K562 (cell line): ENCODE measurements around the gene MAPKAPK3. TPM values are rescaled to one million over a fixed set of nuclear protein-coding genes. Genes with fewer than 3 reads are reported as not detected.

Experiments
- NCOA2 ChIP-seq, 2 experiments: fragments of 450-650 bp; IDR thresholded peaks; 2 replicates each; pipeline ENCODE4 v1.6.1; 2018; ENCODE audit warnings: mild to moderate bottlenecking in 2 of 2, moderate library complexity in 1 of 2; ENCODE audit not compliant: partially characterized antibody in 2 of 2
- SNRNP70 ChIP-seq: fragments of 200-400 bp; formaldehyde crosslinking; optimal IDR thresholded peaks from 2 replicates; pipeline ENCODE3; 2017; ENCODE audit warnings: low read depth, low read length
- SOX6 ChIP-seq: fragments of 450-650 bp; IDR thresholded peaks from 2 replicates; pipeline ENCODE4 v1.6.1; 2014; ENCODE audit warnings: mild to moderate bottlenecking
- SP1 ChIP-seq: sonication (generic); formaldehyde crosslinking; IDR thresholded peaks from 2 replicates; pipeline ENCODE4 v1.8.1; 2022; ENCODE audit warnings: mild to moderate bottlenecking, missing genetic modification reagents
- ZNF324 ChIP-seq: fragments of 250-450 bp; sonication (Bioruptor Pico); IDR thresholded peaks from 2 replicates; pipeline ENCODE4 v1.4.0; 2020; ENCODE audit warnings: mild to moderate bottlenecking
- polyA plus RNA-seq, 8 experiments: library from polyadenylated mRNA; depleted of rRNA in 4 of 8; stranded (reverse) in 5 of 8; unstranded in 3 of 8; fragments of >200 nt; fragmentation: Nextera tagmentation in 2 of 8; fragmentation: Illumina TruSeq in 1 of 8; extraction: Ambion mirVana in 2 of 8; extraction: Trizol in 1 of 8; gene quantifications; 2 replicates each; pipeline versions ENCODE4 v1.2.1 to v1.2.3, GENCODE V29; 2011 to 2014; ENCODE audit warnings: inconsistent platforms in 1 of 8, missing spikeins in 1 of 8
- total RNA-seq, 7 experiments: library from RNA; depleted of rRNA in 6 of 7; stranded (reverse); fragments of >200 nt in 6 of 7; fragmentation: Illumina TruSeq in 2 of 7; extraction: Trizol in 2 of 7; gene quantifications; 2 replicates each; pipeline versions ENCODE4 v1.2.1 to v1.2.3, GENCODE V29; 2011 to 2021; ENCODE audit warnings: low replicate concordance in 1 of 7
- TF ChIP-seq, protein P1 (sequence below), 2 experiments: fragments of 450-650 bp in 1 of 2; sonication (generic) in 1 of 2; formaldehyde crosslinking in 1 of 2; IDR thresholded peaks; 2 replicates each; pipeline versions ENCODE4 v1.7.1 to v1.9.0; 2016 to 2022; ENCODE audit warnings: inconsistent platforms in 1 of 2, mild to moderate bottlenecking in 1 of 2, missing genetic modification reagents in 1 of 2
- TF ChIP-seq, protein P2 (sequence below): sonication (generic); formaldehyde crosslinking; IDR thresholded peaks from 2 replicates; pipeline ENCODE4 v1.8.1; 2023; ENCODE audit warnings: mild to moderate bottlenecking, missing genetic modification reagents, moderate library complexity
- TF ChIP-seq, protein P3 (sequence below): IDR thresholded peaks from 2 replicates; pipeline ENCODE4 v1.6.1; 2016; ENCODE audit warnings: missing genetic modification characterization, missing compliant biosample characterization

MAPKAPK3 gene
- total and polyA plus RNA-seq, 9 of the 15 experiments (the other 6 are each of a cell fraction or from before 2014, with no cell fraction given) = 8.0 to 56.4 (median 41.2) TPM

DNA sequence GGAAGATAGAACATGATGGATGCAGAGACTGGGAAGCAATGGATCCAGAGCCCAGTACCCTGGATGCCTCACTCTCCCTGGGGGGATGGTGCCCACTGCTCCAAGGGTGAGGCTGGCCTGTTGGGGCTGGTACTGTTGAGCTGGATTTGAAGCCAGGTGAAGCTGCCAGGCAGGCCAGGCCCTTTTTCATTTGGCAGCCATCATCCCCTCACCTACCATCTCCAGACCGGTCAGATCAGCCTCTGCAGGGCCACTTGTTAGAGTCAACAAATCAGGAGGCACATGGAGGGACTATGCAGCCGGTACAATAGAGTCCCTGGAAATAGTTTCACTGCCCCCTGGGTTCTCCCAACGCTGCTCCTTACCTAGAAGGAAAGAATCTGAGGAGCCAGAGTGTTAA is 5.9 kb downstream of the MAPKAPK3 start (continued):
- TF ChIP-seq, protein P1, sequence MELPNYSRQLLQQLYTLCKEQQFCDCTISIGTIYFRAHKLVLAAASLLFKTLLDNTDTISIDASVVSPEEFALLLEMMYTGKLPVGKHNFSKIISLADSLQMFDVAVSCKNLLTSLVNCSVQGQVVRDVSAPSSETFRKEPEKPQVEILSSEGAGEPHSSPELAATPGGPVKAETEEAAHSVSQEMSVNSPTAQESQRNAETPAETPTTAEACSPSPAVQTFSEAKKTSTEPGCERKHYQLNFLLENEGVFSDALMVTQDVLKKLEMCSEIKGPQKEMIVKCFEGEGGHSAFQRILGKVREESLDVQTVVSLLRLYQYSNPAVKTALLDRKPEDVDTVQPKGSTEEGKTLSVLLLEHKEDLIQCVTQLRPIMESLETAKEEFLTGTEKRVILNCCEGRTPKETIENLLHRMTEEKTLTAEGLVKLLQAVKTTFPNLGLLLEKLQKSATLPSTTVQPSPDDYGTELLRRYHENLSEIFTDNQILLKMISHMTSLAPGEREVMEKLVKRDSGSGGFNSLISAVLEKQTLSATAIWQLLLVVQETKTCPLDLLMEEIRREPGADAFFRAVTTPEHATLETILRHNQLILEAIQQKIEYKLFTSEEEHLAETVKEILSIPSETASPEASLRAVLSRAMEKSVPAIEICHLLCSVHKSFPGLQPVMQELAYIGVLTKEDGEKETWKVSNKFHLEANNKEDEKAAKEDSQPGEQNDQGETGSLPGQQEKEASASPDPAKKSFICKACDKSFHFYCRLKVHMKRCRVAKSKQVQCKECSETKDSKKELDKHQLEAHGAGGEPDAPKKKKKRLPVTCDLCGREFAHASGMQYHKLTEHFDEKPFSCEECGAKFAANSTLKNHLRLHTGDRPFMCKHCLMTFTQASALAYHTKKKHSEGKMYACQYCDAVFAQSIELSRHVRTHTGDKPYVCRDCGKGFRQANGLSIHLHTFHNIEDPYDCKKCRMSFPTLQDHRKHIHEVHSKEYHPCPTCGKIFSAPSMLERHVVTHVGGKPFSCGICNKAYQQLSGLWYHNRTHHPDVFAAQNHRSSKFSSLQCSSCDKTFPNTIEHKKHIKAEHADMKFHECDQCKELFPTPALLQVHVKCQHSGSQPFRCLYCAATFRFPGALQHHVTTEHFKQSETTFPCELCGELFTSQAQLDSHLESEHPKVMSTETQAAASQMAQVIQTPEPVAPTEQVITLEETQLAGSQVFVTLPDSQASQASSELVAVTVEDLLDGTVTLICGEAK (IDR thresholded peaks at IDR 0.05) = no peak
- TF ChIP-seq, protein P1 (CRISPR knock-in tag; IDR thresholded peaks at IDR 0.05) = no peak
- no peak for TF ChIP-seq SOX6
- TF ChIP-seq NCOA2 (IDR thresholded peaks at IDR 0.05; ENCODE audit: partially characterized antibody in 2 of 2) = no peak
- TF ChIP-seq, protein P2, sequence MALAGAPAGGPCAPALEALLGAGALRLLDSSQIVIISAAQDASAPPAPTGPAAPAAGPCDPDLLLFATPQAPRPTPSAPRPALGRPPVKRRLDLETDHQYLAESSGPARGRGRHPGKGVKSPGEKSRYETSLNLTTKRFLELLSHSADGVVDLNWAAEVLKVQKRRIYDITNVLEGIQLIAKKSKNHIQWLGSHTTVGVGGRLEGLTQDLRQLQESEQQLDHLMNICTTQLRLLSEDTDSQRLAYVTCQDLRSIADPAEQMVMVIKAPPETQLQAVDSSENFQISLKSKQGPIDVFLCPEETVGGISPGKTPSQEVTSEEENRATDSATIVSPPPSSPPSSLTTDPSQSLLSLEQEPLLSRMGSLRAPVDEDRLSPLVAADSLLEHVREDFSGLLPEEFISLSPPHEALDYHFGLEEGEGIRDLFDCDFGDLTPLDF (CRISPR knock-in tag) = no peak
- TF ChIP-seq, protein P3, sequence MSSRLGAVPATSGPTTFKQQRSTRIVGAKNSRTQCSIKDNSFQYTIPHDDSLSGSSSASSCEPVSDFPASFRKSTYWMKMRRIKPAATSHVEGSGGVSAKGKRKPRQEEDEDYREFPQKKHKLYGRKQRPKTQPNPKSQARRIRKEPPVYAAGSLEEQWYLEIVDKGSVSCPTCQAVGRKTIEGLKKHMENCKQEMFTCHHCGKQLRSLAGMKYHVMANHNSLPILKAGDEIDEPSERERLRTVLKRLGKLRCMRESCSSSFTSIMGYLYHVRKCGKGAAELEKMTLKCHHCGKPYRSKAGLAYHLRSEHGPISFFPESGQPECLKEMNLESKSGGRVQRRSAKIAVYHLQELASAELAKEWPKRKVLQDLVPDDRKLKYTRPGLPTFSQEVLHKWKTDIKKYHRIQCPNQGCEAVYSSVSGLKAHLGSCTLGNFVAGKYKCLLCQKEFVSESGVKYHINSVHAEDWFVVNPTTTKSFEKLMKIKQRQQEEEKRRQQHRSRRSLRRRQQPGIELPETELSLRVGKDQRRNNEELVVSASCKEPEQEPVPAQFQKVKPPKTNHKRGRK (tag) = no peak
- no peak for TF ChIP-seq SNRNP70
- TF ChIP-seq ZNF324 = no peak
- TF ChIP-seq SP1 (CRISPR knock-in tag) = no peak
